Naive thymus-derived CD8-positive, alpha-beta T cell (primary cell): Measurements from ENCODE around the gene CTU2. TPM values are rescaled to one million over a fixed set of nuclear protein-coding genes. Genes with fewer than 3 reads are reported as not detected.

Experiments used
- ATAC-seq, 2 donors: fragments of 150-1000 bp; cut with Tn5 transposase in 1 of 2; sonication (Bioruptor Pico), chemical (Tn5 transposase) in 1 of 2; 1 replicate in 1 of 2; 2 replicates in 1 of 2; pipeline ENCODE4 v1.10.0; 2021; ENCODE audit warnings: mild to moderate bottlenecking in 2 of 2, moderate library complexity in 2 of 2
- POLR2A ChIA-PET: fragments of 350-600 bp; sonication (Branson Sonifier 250); formaldehyde crosslinking; loops from one replicate; lab custom pipeline; 2021; ENCODE audit warnings: antibody characterized with exemption; lab: Charles Lee
- DNase-seq, 10 donors: peaks; one replicate each; pipeline versions ENCODE4 v3.0.0 to v3.0.0-alpha.2; 2020 to 2022
- H3K27ac Mint-ChIP-seq, 10 donors: one replicate each; pipeline ENCODE4 v1.8.0; 2020 to 2022; ENCODE audit warnings: mild to moderate bottlenecking in 10 of 10, mixed read lengths in 10 of 10, moderate library complexity in 4 of 10, inconsistent platforms in 1 of 10
- H3K27me3 Mint-ChIP-seq, 5 donors: one replicate each; pipeline ENCODE4 v1.8.0; 2021 to 2022; ENCODE audit warnings: mixed read lengths in 5 of 5
- H3K36me3 Mint-ChIP-seq, 3 donors: one replicate each; pipeline ENCODE4 v1.8.0; 2020 to 2022; ENCODE audit warnings: mixed read lengths in 3 of 3, mild to moderate bottlenecking in 2 of 3, inconsistent platforms in 1 of 3
- H3K4me1 Mint-ChIP-seq, 4 donors: one replicate each; pipeline ENCODE4 v1.8.0; 2021 to 2022; ENCODE audit warnings: mixed read lengths in 4 of 4
- H3K4me3 Mint-ChIP-seq, 10 donors: one replicate each; pipeline ENCODE4 v1.8.0; 2020 to 2022; ENCODE audit warnings: mild to moderate bottlenecking in 10 of 10, mixed read lengths in 10 of 10, moderate library complexity in 6 of 10, inconsistent platforms in 1 of 10
- H3K9me3 Mint-ChIP-seq, 9 donors: one replicate each; pipeline ENCODE4 v1.8.0; 2020 to 2022; ENCODE audit warnings: mixed read lengths in 9 of 9, mild to moderate bottlenecking in 3 of 9, inconsistent platforms in 1 of 9, moderate library complexity in 1 of 9
- microRNA-seq: library from miRNA; unstranded; fragments of <30 nt; microRNA quantifications from one replicate; pipeline ENCODE4 v1.2.0, GENCODE V29; 2022; ENCODE audit warnings: borderline microRNAs expressed
- polyA plus RNA-seq, 3 donors: library from polyadenylated mRNA; unstranded; fragments of 300-500 nt; fragmentation: Illumina TruSeq; gene quantifications; one replicate each; pipeline ENCODE4 v1.2.3, GENCODE V29; 2021
- total RNA-seq, 8 experiments: library from RNA in 2 of 8; stranded (reverse) in 2 of 8; gene quantifications; one replicate each; pipeline ENCODE4 v1.2.3 and lab custom pipeline; 2021 to 2026

Gene CTU2
- total and polyA plus RNA-seq, 5 experiments from 2014 or later, result 16.9 to 31.5 (median 21.9) TPM

DNA sequence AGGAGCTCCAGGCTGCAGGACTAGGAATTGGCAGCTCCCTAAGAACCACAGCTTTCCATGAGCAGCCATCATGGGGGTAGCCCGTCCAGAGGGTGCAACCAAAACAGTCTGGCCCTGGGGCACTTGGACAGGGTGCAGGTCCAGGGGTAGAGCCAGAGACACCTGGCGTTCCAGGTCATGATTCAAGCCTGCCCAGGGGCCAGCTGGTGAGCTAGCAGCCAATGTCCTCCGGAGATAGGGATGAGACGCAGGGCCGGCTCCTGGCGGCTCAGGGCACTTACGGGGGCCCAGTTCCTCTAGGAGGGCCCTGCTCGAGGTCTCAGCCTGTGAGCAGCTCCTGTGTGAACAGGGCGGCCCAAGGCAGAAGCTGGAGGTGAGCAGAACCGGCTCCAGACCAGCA is 56.6 kb downstream of the CTU2 start:
- Mint-ChIP-seq H3K4me1 (peaks cover 12 to 37% (median 26%) of the 10 kb centered on the region in 4 donors), H3K36me3 (peaks cover 0 to 3% (median 0%) of the 10 kb centered on the region in 3 donors), H3K27ac (no peak overlapping the region), H3K4me3 (no peak overlapping the region), H3K27me3 (no peaks in the 10 kb centered on the region), H3K9me3 (no peaks in the 10 kb centered on the region)
- POLR2A ChIA-PET, result interaction anchor here (1.2 to 4.0 kb wide), 3 partner anchors 8 to 30 kb away, joined by 3 to 15 read pairs (median 6); no protein-coding TSS in a partner anchor
- DNase-seq (no peak), ATAC-seq (no peak)

GRCh38 chr16:88763502-88764053 is 57.3 kb downstream of the CTU2 start:
- Mint-ChIP-seq H3K27ac (no peak overlapping the region), H3K4me3 (no peak overlapping the region), H3K27me3 (no peaks in the 10 kb centered on the region), H3K36me3 (peaks cover 0 to 3% (median 0%) of the 10 kb centered on the region in 3 donors), H3K4me1 (peaks cover 12 to 31% (median 24%) of the 10 kb centered on the region in 4 donors), H3K9me3 (no peaks in the 10 kb centered on the region)
- DNase-seq, result no peak
- POLR2A ChIA-PET, result interaction anchor here (4.0 kb wide), 1 partner anchor 18 kb away, joined by 15 read pairs; no protein-coding TSS in a partner anchor
- no peak for ATAC-seq

DNA sequence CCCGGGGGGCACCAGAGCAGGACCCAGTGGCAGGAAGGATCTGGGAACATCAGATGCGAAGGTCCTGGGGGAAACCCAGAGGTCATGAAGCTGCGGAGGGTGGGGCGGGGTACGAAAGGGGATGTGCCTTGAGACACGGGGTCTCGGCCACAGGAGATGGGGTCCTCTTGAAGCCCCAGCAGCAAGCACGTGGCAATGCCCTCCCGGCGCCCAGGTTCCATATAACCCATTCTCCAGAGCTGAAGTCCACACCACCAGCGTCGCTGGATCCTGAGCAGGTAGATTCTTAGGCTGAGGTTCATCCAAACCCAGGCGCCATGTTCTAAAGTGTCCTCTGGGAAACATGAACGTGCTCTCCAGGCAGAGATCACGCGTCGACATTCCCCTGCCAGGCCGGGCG is 57.8 kb downstream of the CTU2 start:
- Mint-ChIP-seq H3K4me3 (no peak overlapping the region), H3K27ac (no peak overlapping the region), H3K4me1 (peaks cover 10 to 30% (median 23%) of the 10 kb centered on the region in 4 donors), H3K9me3 (no peaks in the 10 kb centered on the region), H3K27me3 (no peaks in the 10 kb centered on the region), H3K36me3 (peaks cover 0 to 3% (median 0%) of the 10 kb centered on the region in 3 donors)
- POLR2A ChIA-PET, result interaction anchor here (4.0 kb wide), 1 partner anchor 19 kb away, joined by 15 read pairs; no protein-coding TSS in a partner anchor
- ATAC-seq (no peak), DNase-seq (no peak)

- no peak for DNase-seq
- H3K27me3 Mint-ChIP-seq, result no peaks in the 10 kb centered on the region
- H3K27ac Mint-ChIP-seq, result no peak overlapping the region
- peaks cover 9 to 33% (median 25%) of the 10 kb centered on the region in 4 donors for H3K4me1 Mint-ChIP-seq
- H3K36me3 Mint-ChIP-seq, result peaks cover 0 to 3% (median 0%) of the 10 kb centered on the region in 3 donors
- no peak for ATAC-seq
- no peak overlapping the region for H3K4me3 Mint-ChIP-seq
- POLR2A ChIA-PET, result interaction anchor here (0.7 kb wide), 1 partner anchor 148 kb away, joined by 4 read pairs; no protein-coding TSS in a partner anchor
- no peaks in the 10 kb centered on the region for H3K9me3 Mint-ChIP-seq
Measured at GRCh38 chr16:88764913-88765349, 58.6 kb downstream of the CTU2 start.

Small RNA genes within 50 kb of the gene (microRNA-seq; reads per million reads assigned to microRNA genes)
- gene MIR4722, result not detected

Other genes with a start within 250 kb of the CTU2 start
- 10 to 100 TPM; 78.7 to 81.2 TPM for gene ZC3H18, start 136.1 kb upstream of the CTU2 start, total RNA-seq
- gene ZC3H18, start 136.1 kb upstream of the CTU2 start, polyA plus RNA-seq, result 10 to 100 TPM in 2 of 3 donors, 1 to 10 TPM in 1; 7.3 to 25.1 (median 15.9) TPM
- under 1 TPM; 0.49 to 0.60 TPM for gene IL17C, start 67.9 kb upstream of the CTU2 start, total RNA-seq
- gene IL17C, start 67.9 kb upstream of the CTU2 start, polyA plus RNA-seq, result under 1 TPM in 2 of 3 donors, not detected in 1; 0.16 to 0.69 TPM
- gene CYBA, start 55.5 kb upstream of the CTU2 start, total RNA-seq, result 100 to 1,000 TPM; 231 to 235 TPM
- gene CYBA, start 55.5 kb upstream of the CTU2 start, polyA plus RNA-seq, result 100 to 1,000 TPM; 625 to 787 (median 649) TPM
- 10 to 100 TPM; 40.2 to 42.7 TPM for gene MVD, start 43.4 kb upstream of the CTU2 start, total RNA-seq
- 10 to 100 TPM; 14.4 to 20.4 (median 18.5) TPM for gene MVD, start 43.4 kb upstream of the CTU2 start, polyA plus RNA-seq
- 1 to 10 TPM; 2.3 to 2.5 TPM for gene SNAI3, start 20.0 kb upstream of the CTU2 start, total RNA-seq
- gene SNAI3, start 20.0 kb upstream of the CTU2 start, polyA plus RNA-seq, result 1 to 10 TPM; 3.3 to 6.1 (median 5.3) TPM
- 100 to 1,000 TPM; 209 to 230 TPM for gene RNF166, start 95 bp upstream of the CTU2 start, total RNA-seq
- gene RNF166, start 95 bp upstream of the CTU2 start, polyA plus RNA-seq, result 100 to 1,000 TPM in 2 of 3 donors, 10 to 100 TPM in 1; 79.4 to 104 (median 101) TPM
- 10 to 100 TPM; 90.0 to 94.5 TPM for gene PIEZO1, start 78.7 kb downstream of the CTU2 start, total RNA-seq
- gene PIEZO1, start 78.7 kb downstream of the CTU2 start, polyA plus RNA-seq, result 1 to 10 TPM; 2.4 to 8.4 (median 5.7) TPM
- gene CDT1, start 97.3 kb downstream of the CTU2 start, total RNA-seq, result under 1 TPM in 1 of 2 experiments, not detected in 1; 0.74 TPM
- under 1 TPM; 0.13 to 0.46 (median 0.26) TPM for gene CDT1, start 97.3 kb downstream of the CTU2 start, polyA plus RNA-seq
- 100 to 1,000 TPM; 174 to 183 TPM for gene APRT, start 105.4 kb downstream of the CTU2 start, total RNA-seq
- 100 to 1,000 TPM; 428 to 492 (median 431) TPM for gene APRT, start 105.4 kb downstream of the CTU2 start, polyA plus RNA-seq
- 10 to 100 TPM; 48.6 to 53.5 TPM for gene GALNS, start 150.4 kb downstream of the CTU2 start, total RNA-seq
- gene GALNS, start 150.4 kb downstream of the CTU2 start, polyA plus RNA-seq, result 10 to 100 TPM in 2 of 3 donors, 1 to 10 TPM in 1; 7.8 to 11.9 (median 11.8) TPM
- 10 to 100 TPM; 70.0 to 76.3 TPM for gene TRAPPC2L, start 150.6 kb downstream of the CTU2 start, total RNA-seq
- gene TRAPPC2L, start 150.6 kb downstream of the CTU2 start, polyA plus RNA-seq, result 10 to 100 TPM; 81.8 to 86.5 (median 82.1) TPM
- not detected for gene PABPN1L, start 160.2 kb downstream of the CTU2 start, total RNA-seq
- not detected for gene PABPN1L, start 160.2 kb downstream of the CTU2 start, polyA plus RNA-seq